ENCODE data around the gene SIMC1. TPM values are rescaled to one million over a fixed set of nuclear protein-coding genes. Genes with fewer than 3 reads are reported as not detected.
"Not testable (repeated sequence)": the region's sequence is repeated elsewhere in the genome, so short reads cannot be mapped to it uniquely, and the experiment has no call there.

Gene SIMC1
- total RNA-seq, 1 experiment from 2014 or later, result 6.5 TPM

- H2AFZ ChIP-seq; BruUV-seq (replicated peaks); H3K9me3 ChIP-seq (ENCODE audit: insufficient read depth, low read depth); CTCF ChIA-PET; H3K9me2 ChIP-seq (ENCODE audit: insufficient read depth); H3K4me1 ChIP-seq (replicated peaks; ENCODE audit: insufficient read depth); H4K20me1 ChIP-seq (ENCODE audit: insufficient read depth); DNase-seq; H3K36me3 ChIP-seq (ENCODE audit: low read depth); H3K4me3 ChIP-seq; H3F3A ChIP-seq (ENCODE audit: insufficient read depth, low read depth); POLR2A ChIA-PET (ENCODE audit: unreplicated experiment); H3K27ac ChIP-seq; intact Hi-C loops (cut with micrococcal nuclease; ENCODE audit: unreplicated experiment); H3K79me2 ChIP-seq (ENCODE audit: low read depth); H3K4me2 ChIP-seq: not testable (repeated sequence)
- peaks cover 27% of the 10 kb centered on the region for H3K27me3 ChIP-seq (ENCODE audit: insufficient read depth, low read depth)
These were observed 43.2 kb upstream of the SIMC1 start for GRCh38 chr5:176195084-176195413.

- H3K4me1 ChIP-seq (replicated peaks; ENCODE audit: insufficient read depth); H3K4me2 ChIP-seq; H3K27ac ChIP-seq; DNase-seq; BruUV-seq (replicated peaks); H3K4me3 ChIP-seq; H2AFZ ChIP-seq; H3K9me2 ChIP-seq (ENCODE audit: insufficient read depth); H4K20me1 ChIP-seq (ENCODE audit: insufficient read depth); H3K36me3 ChIP-seq (ENCODE audit: low read depth); H3F3A ChIP-seq (ENCODE audit: insufficient read depth, low read depth); CTCF ChIA-PET; H3K9me3 ChIP-seq (ENCODE audit: insufficient read depth, low read depth); POLR2A ChIA-PET (ENCODE audit: unreplicated experiment); H3K79me2 ChIP-seq (ENCODE audit: low read depth); intact Hi-C loops (cut with micrococcal nuclease; ENCODE audit: unreplicated experiment): not testable (repeated sequence)
- H3K27me3 ChIP-seq (ENCODE audit: insufficient read depth, low read depth), result peaks cover 27% of the 10 kb centered on the region
These were observed 42.6 kb upstream of the SIMC1 start for GRCh38 chr5:176195487-176196207.

- DNase-seq; H4K20me1 ChIP-seq (ENCODE audit: insufficient read depth); H2AFZ ChIP-seq; POLR2A ChIA-PET (ENCODE audit: unreplicated experiment); intact Hi-C loops (cut with micrococcal nuclease; ENCODE audit: unreplicated experiment); H3K4me1 ChIP-seq (replicated peaks; ENCODE audit: insufficient read depth); H3K9me2 ChIP-seq (ENCODE audit: insufficient read depth); H3K4me2 ChIP-seq; H3F3A ChIP-seq (ENCODE audit: insufficient read depth, low read depth); H3K9me3 ChIP-seq (ENCODE audit: insufficient read depth, low read depth); H3K27ac ChIP-seq; H3K36me3 ChIP-seq (ENCODE audit: low read depth); CTCF ChIA-PET; H3K4me3 ChIP-seq; H3K79me2 ChIP-seq (ENCODE audit: low read depth); BruUV-seq (replicated peaks): not testable (repeated sequence)
- peaks cover 20% of the 10 kb centered on the region for H3K27me3 ChIP-seq (ENCODE audit: insufficient read depth, low read depth)
These were observed 41.4 kb upstream of the SIMC1 start for GRCh38 chr5:176196781-176197180.

GRCh38 chr5:176197234-176197858 lies 40.9 kb upstream of the SIMC1 start:
- H3F3A ChIP-seq (ENCODE audit: insufficient read depth, low read depth); H3K4me2 ChIP-seq; BruUV-seq (replicated peaks); H3K79me2 ChIP-seq (ENCODE audit: low read depth); H3K27ac ChIP-seq; H3K9me2 ChIP-seq (ENCODE audit: insufficient read depth); POLR2A ChIA-PET (ENCODE audit: unreplicated experiment); H2AFZ ChIP-seq; H4K20me1 ChIP-seq (ENCODE audit: insufficient read depth); H3K36me3 ChIP-seq (ENCODE audit: low read depth); H3K4me3 ChIP-seq; H3K9me3 ChIP-seq (ENCODE audit: insufficient read depth, low read depth); DNase-seq; H3K4me1 ChIP-seq (replicated peaks; ENCODE audit: insufficient read depth); intact Hi-C loops (cut with micrococcal nuclease; ENCODE audit: unreplicated experiment): not testable (repeated sequence)
- peaks cover 15% of the 10 kb centered on the region for H3K27me3 ChIP-seq (ENCODE audit: insufficient read depth, low read depth)
- CTCF ChIA-PET, result interaction anchor here (0.7 kb wide), 1 partner anchor 496 kb away, joined by 8 read pairs; no protein-coding TSS in a partner anchor

- H3K27ac ChIP-seq; H3K79me2 ChIP-seq (ENCODE audit: low read depth); BruUV-seq (replicated peaks); H4K20me1 ChIP-seq (ENCODE audit: insufficient read depth); H3K9me3 ChIP-seq (ENCODE audit: insufficient read depth, low read depth); CTCF ChIA-PET; H3K4me1 ChIP-seq (replicated peaks; ENCODE audit: insufficient read depth); POLR2A ChIA-PET (ENCODE audit: unreplicated experiment); intact Hi-C loops (cut with micrococcal nuclease; ENCODE audit: unreplicated experiment); H3K36me3 ChIP-seq (ENCODE audit: low read depth); H3F3A ChIP-seq (ENCODE audit: insufficient read depth, low read depth); DNase-seq; H3K9me2 ChIP-seq (ENCODE audit: insufficient read depth); H3K4me2 ChIP-seq; H2AFZ ChIP-seq; H3K4me3 ChIP-seq: not testable (repeated sequence)
- H3K27me3 ChIP-seq (ENCODE audit: insufficient read depth, low read depth), result peaks cover 11% of the 10 kb centered on the region
These were observed 39.9 kb upstream of the SIMC1 start for GRCh38 chr5:176198299-176198698.

GRCh38 chr5:176198991-176199733 lies 39.1 kb upstream of the SIMC1 start:
- H3K4me2 ChIP-seq, result peak overlapping the region; percentile 75

GRCh38 chr5:176199803-176200399 lies 38.3 kb upstream of the SIMC1 start:
- H3K9me2 ChIP-seq (ENCODE audit: insufficient read depth); H3K4me3 ChIP-seq; H3K9me3 ChIP-seq (ENCODE audit: insufficient read depth, low read depth); H2AFZ ChIP-seq; BruUV-seq (replicated peaks); H3K27ac ChIP-seq; H4K20me1 ChIP-seq (ENCODE audit: insufficient read depth); H3K79me2 ChIP-seq (ENCODE audit: low read depth); POLR2A ChIA-PET (ENCODE audit: unreplicated experiment); intact Hi-C loops (cut with micrococcal nuclease; ENCODE audit: unreplicated experiment); H3F3A ChIP-seq (ENCODE audit: insufficient read depth, low read depth); H3K4me1 ChIP-seq (replicated peaks; ENCODE audit: insufficient read depth); H3K36me3 ChIP-seq (ENCODE audit: low read depth); DNase-seq; CTCF ChIA-PET: not testable (repeated sequence)
- peaks cover 11% of the 10 kb centered on the region for H3K27me3 ChIP-seq (ENCODE audit: insufficient read depth, low read depth)
- H3K4me2 ChIP-seq, result peak overlapping the region; percentile 75; the same call in 1 of the 2 replicates

More at GRCh38 chr5:176198991-176199733, 39.1 kb upstream of the SIMC1 start:
- H2AFZ ChIP-seq; H3K36me3 ChIP-seq (ENCODE audit: low read depth); BruUV-seq (replicated peaks); H3K9me3 ChIP-seq (ENCODE audit: insufficient read depth, low read depth); POLR2A ChIA-PET (ENCODE audit: unreplicated experiment); H3F3A ChIP-seq (ENCODE audit: insufficient read depth, low read depth); H3K9me2 ChIP-seq (ENCODE audit: insufficient read depth); H4K20me1 ChIP-seq (ENCODE audit: insufficient read depth); H3K79me2 ChIP-seq (ENCODE audit: low read depth); H3K4me1 ChIP-seq (replicated peaks; ENCODE audit: insufficient read depth); CTCF ChIA-PET; H3K27ac ChIP-seq; intact Hi-C loops (cut with micrococcal nuclease; ENCODE audit: unreplicated experiment): not testable (repeated sequence)
- H3K4me3 ChIP-seq, result peak overlapping the region; percentile 48
- DNase-seq, result peak in 1 of 2 experiments; percentile 43
- peaks cover 11% of the 10 kb centered on the region for H3K27me3 ChIP-seq (ENCODE audit: insufficient read depth, low read depth)

Data from PC-9 (cell line).